Progenitor cell of endocrine pancreas (in vitro differentiated cells): ENCODE data around the gene UCN3. TPM values are rescaled to one million over a fixed set of nuclear protein-coding genes. Genes with fewer than 3 reads are reported as not detected.

Source experiments
- DNase-seq: peaks from one replicate; pipeline ENCODE4 v3.0.0; 2021; ENCODE audit warnings: low spot score; ENCODE audit not compliant: unreplicated experiment
- H3K27ac Mint-ChIP-seq: 2 replicates; pipeline ENCODE4 v1.8.0; 2021; ENCODE audit warnings: mild to moderate bottlenecking, moderate library complexity, mixed read lengths
- H3K27me3 Mint-ChIP-seq: 2 replicates; pipeline ENCODE4 v1.8.0; 2021; ENCODE audit warnings: mixed read lengths
- H3K36me3 Mint-ChIP-seq: 2 replicates; pipeline ENCODE4 v1.8.0; 2022; ENCODE audit warnings: mixed read lengths; ENCODE audit not compliant: insufficient read depth
- H3K4me1 Mint-ChIP-seq: 2 replicates; pipeline ENCODE4 v1.8.0; 2021; ENCODE audit warnings: low read depth, mixed read lengths
- H3K4me3 Mint-ChIP-seq: 2 replicates; pipeline ENCODE4 v1.8.0; 2021; ENCODE audit warnings: low read depth, mild to moderate bottlenecking, moderate library complexity, mixed read lengths
- H3K9me3 Mint-ChIP-seq: 2 replicates; pipeline ENCODE4 v1.8.0; 2021; ENCODE audit warnings: low read depth, mixed read lengths
- total RNA-seq: library from RNA; stranded (reverse); gene quantifications from 2 replicates; pipeline ENCODE4 v1.2.1, GENCODE V29; 2021
- TF ChIP-seq, protein P1 (sequence below): fragments of 200-600 bp; sonication (generic); IDR thresholded peaks from one replicate; pipeline ENCODE4 v1.5.0; 2021; ENCODE audit warnings: antibody characterized with exemption, mild to moderate bottlenecking; ENCODE audit not compliant: unreplicated experiment

Gene UCN3
- total RNA-seq, 1 donor from 2014 or later, result 1.3 TPM

DNA sequence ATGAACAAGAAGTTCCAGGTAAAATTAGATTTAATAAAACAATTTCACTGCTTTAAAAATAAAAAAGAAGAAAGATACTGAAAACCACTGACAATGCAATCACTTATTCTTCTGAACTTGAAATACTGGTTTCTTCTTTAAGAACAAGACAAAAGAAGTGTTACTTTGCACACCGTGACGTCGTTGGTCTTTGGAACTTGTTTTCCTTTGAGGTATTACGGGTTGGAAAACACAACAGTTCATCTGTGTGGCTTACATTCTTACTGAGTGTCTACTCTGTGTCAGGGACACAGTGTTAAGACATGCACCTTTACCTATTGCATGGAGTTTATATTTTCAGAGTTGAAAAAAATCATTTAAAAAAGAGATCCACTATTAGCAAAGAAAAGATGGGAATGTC lies 41.3 kb upstream of the UCN3 start:
- Mint-ChIP-seq H3K4me3 (no peak overlapping the region), H3K36me3 (no peaks in the 10 kb centered on the region), H3K9me3 (peaks cover 12% of the 10 kb centered on the region), H3K27me3 (peaks cover 3% of the 10 kb centered on the region), H3K4me1 (no peaks in the 10 kb centered on the region), H3K27ac (no peak overlapping the region)
- DNase-seq, result no peak
- TF ChIP-seq, protein P1, sequence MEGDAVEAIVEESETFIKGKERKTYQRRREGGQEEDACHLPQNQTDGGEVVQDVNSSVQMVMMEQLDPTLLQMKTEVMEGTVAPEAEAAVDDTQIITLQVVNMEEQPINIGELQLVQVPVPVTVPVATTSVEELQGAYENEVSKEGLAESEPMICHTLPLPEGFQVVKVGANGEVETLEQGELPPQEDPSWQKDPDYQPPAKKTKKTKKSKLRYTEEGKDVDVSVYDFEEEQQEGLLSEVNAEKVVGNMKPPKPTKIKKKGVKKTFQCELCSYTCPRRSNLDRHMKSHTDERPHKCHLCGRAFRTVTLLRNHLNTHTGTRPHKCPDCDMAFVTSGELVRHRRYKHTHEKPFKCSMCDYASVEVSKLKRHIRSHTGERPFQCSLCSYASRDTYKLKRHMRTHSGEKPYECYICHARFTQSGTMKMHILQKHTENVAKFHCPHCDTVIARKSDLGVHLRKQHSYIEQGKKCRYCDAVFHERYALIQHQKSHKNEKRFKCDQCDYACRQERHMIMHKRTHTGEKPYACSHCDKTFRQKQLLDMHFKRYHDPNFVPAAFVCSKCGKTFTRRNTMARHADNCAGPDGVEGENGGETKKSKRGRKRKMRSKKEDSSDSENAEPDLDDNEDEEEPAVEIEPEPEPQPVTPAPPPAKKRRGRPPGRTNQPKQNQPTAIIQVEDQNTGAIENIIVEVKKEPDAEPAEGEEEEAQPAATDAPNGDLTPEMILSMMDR, result no peak

DNA sequence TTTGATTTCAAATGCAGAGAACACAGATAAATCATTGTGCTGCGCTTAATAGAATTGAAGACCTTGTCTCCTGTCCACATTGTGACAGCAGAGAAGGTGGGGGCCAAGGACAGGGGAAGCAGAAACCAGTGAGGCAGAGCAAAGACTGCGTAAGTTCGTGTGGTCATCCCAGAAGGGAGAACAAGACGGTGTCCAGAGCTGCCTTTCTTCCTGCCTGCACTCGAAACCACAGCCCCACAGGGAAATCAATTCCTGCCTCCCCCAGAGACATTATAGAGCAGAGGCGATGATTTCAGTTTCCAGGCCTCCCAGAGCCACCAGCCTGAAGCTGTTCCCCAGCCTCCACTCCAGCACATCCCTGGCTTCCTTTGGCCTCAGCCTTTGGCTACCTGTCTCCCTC lies 39.7 kb upstream of the UCN3 start:
- H3K9me3 Mint-ChIP-seq, result peaks cover 12% of the 10 kb centered on the region

DNA sequence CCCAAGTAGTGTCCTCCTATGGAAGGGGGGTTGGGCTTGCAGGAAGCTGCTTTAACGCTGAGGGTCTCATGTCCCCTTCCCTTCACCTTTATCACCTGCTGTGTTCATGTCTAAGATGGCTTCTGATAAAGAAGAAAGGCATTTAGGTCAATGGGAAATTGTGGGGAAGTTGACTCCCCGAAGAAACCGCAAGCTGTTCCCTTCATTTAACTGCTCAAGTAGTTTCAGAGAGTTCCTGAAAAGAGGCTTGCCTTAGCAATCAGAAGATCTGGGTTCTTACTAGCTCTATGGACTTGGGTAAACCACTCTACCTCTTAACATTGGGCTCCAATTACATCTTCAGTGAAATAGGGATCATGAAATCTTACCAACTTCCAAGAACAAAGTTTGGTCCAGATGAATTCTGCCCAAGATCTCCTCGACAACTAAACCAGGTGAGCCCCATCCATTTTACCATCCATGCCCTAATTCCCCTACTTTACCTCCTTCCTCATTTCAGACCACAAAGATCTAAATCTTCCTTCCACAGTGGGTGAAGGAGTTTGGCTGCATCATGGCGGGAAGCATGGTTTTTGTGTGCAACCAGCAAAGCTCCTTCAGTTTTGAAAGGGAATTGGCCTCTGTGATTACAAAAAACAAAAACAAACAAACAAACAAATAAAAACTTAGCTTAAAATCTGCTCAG lies 30.4 kb upstream of the UCN3 start:
- TF ChIP-seq, protein P1, result no peak
- H3K27ac Mint-ChIP-seq, result no peak overlapping the region
- no peak for DNase-seq
- H3K4me1 Mint-ChIP-seq, result no peaks in the 10 kb centered on the region
- no peak overlapping the region for H3K4me3 Mint-ChIP-seq
- peaks cover 7% of the 10 kb centered on the region for H3K27me3 Mint-ChIP-seq
- peaks cover 6% of the 10 kb centered on the region for H3K9me3 Mint-ChIP-seq
- no peaks in the 10 kb centered on the region for H3K36me3 Mint-ChIP-seq

More for the DNA sequence above, 39.7 kb upstream of the UCN3 start:
- H3K4me3 Mint-ChIP-seq, result no peak overlapping the region
- DNase-seq, result no peak
- no peaks in the 10 kb centered on the region for H3K4me1 Mint-ChIP-seq
- TF ChIP-seq, protein P1, result no peak
- peaks cover 3% of the 10 kb centered on the region for H3K27me3 Mint-ChIP-seq
- H3K36me3 Mint-ChIP-seq, result no peaks in the 10 kb centered on the region
- no peak overlapping the region for H3K27ac Mint-ChIP-seq

DNA sequence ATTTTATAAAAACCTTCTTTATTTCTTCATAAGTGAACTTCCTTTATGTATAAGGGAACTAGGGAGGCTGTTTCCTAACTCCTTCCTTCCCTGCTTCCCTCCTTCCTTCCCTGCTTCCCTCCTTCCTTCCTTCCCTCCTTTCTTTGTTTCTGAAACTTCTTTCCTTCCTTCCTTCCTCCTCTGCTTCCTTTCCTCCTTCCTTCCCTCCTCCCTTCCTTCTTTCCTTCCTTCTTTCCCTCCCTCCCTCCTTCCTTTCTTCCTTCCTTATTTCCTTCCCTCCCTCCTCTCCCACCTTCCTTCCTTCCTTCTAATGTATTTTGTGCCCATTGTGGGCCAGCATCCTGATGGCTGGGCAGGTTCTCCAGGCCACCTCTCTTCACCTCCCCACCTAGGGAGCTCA lies 26.8 kb upstream of the UCN3 start:
- no peaks in the 10 kb centered on the region for H3K4me1 Mint-ChIP-seq
- DNase-seq, result no peak
- H3K27me3 Mint-ChIP-seq, result peaks cover 7% of the 10 kb centered on the region
- no peaks in the 10 kb centered on the region for H3K36me3 Mint-ChIP-seq
- peaks cover 6% of the 10 kb centered on the region for H3K9me3 Mint-ChIP-seq
- no peak overlapping the region for H3K4me3 Mint-ChIP-seq
- H3K27ac Mint-ChIP-seq, result no peak overlapping the region
- TF ChIP-seq, protein P1, result no peak

DNA sequence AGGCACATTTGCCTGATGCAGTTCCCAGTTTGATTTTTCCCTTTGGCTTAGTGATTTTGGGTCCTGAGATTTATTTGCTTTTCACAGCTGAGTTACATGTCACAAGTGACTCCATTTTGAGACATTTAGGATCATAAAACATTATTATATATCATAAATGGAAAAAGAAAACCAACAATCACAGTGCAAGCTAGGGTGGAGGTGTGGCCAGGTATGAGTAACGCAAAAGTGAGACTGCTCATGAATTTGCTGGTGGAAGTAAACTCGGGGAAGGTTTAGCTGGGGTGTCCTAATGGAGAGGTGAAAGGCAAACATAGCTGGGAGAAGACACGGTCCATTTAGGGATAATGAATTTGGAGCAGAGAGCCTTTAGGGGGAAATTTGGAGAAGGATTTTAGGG lies 21.7 kb upstream of the UCN3 start:
- Mint-ChIP-seq H3K9me3 (no peaks in the 10 kb centered on the region), H3K36me3 (no peaks in the 10 kb centered on the region), H3K4me3 (no peak overlapping the region), H3K27ac (peak overlapping the region; percentile 9), H3K27me3 (no peaks in the 10 kb centered on the region), H3K4me1 (no peaks in the 10 kb centered on the region)
- no peak for DNase-seq
- TF ChIP-seq, protein P1, result no peak
